T-helper 1 cell treated with Interleukin-12 subunit alpha and Interleukin-12 subunit beta and Interleukin-4 antibody, amounts not matched to agents 30 μg/mL and 1 μg/mL, for 36 hours (primary cell): ENCODE measurements around the gene BTBD16.

Source experiments
- H3K27ac Mint-ChIP-seq: one replicate; pipeline ENCODE4 v1.8.0; 2021; ENCODE audit warnings: mild to moderate bottlenecking, mixed read lengths
- H3K27me3 Mint-ChIP-seq: one replicate; pipeline ENCODE4 v1.8.0; 2021; ENCODE audit warnings: low read depth, mixed read lengths
- H3K36me3 Mint-ChIP-seq: one replicate; pipeline ENCODE4 v1.8.0; 2021; ENCODE audit warnings: low read depth, mixed read lengths
- H3K4me1 Mint-ChIP-seq: one replicate; pipeline ENCODE4 v1.8.0; 2021; ENCODE audit warnings: low read depth, mixed read lengths
- H3K4me3 Mint-ChIP-seq: one replicate; pipeline ENCODE4 v1.8.0; 2021; ENCODE audit warnings: mild to moderate bottlenecking, moderate library complexity, mixed read lengths
- H3K9me3 Mint-ChIP-seq: one replicate; pipeline ENCODE4 v1.8.0; 2021; ENCODE audit warnings: mixed read lengths

BTBD16 gene

GRCh38 chr10:122376364-122376961 lies 105.4 kb downstream of the BTBD16 start:
- peaks cover 15% of the 10 kb centered on the region for H3K4me1 Mint-ChIP-seq

GRCh38 chr10:122379041-122379440 lies 107.9 kb downstream of the BTBD16 start:
- Mint-ChIP-seq H3K4me3 (no peak overlapping the region), H3K4me1 (peaks cover 12% of the 10 kb centered on the region), H3K36me3 (no peaks in the 10 kb centered on the region), H3K9me3 (peaks cover 8% of the 10 kb centered on the region), H3K27ac (no peak overlapping the region), H3K27me3 (peaks cover 55% of the 10 kb centered on the region)

More at GRCh38 chr10:122376364-122376961, 105.4 kb downstream of the BTBD16 start:
- peak overlapping the region; percentile 54 for H3K4me3 Mint-ChIP-seq
- H3K27me3 Mint-ChIP-seq = peaks cover 71% of the 10 kb centered on the region
- no peaks in the 10 kb centered on the region for H3K36me3 Mint-ChIP-seq
- H3K27ac Mint-ChIP-seq = no peak overlapping the region
- peaks cover 8% of the 10 kb centered on the region for H3K9me3 Mint-ChIP-seq

- no peaks in the 10 kb centered on the region for H3K36me3 Mint-ChIP-seq
- H3K4me1 Mint-ChIP-seq = peaks cover 9% of the 10 kb centered on the region
- peaks cover 54% of the 10 kb centered on the region for H3K27me3 Mint-ChIP-seq
- H3K4me3 Mint-ChIP-seq = no peak overlapping the region
- no peak overlapping the region for H3K27ac Mint-ChIP-seq
- H3K9me3 Mint-ChIP-seq = peaks cover 8% of the 10 kb centered on the region
Observed at GRCh38 chr10:122379537-122379936, 108.4 kb downstream of the BTBD16 start.

GRCh38 chr10:122380703-122381102 lies 109.6 kb downstream of the BTBD16 start:
- no peak overlapping the region for H3K27ac Mint-ChIP-seq
- H3K4me1 Mint-ChIP-seq = peaks cover 3% of the 10 kb centered on the region
- H3K9me3 Mint-ChIP-seq = peaks cover 8% of the 10 kb centered on the region
- H3K27me3 Mint-ChIP-seq = peaks cover 48% of the 10 kb centered on the region
- H3K36me3 Mint-ChIP-seq = no peaks in the 10 kb centered on the region
- H3K4me3 Mint-ChIP-seq = no peak overlapping the region

- H3K27me3 Mint-ChIP-seq = peaks cover 47% of the 10 kb centered on the region
- no peak overlapping the region for H3K27ac Mint-ChIP-seq
- H3K9me3 Mint-ChIP-seq = peaks cover 8% of the 10 kb centered on the region
- no peaks in the 10 kb centered on the region for H3K36me3 Mint-ChIP-seq
- no peak overlapping the region for H3K4me3 Mint-ChIP-seq
- H3K4me1 Mint-ChIP-seq = no peaks in the 10 kb centered on the region
Observed at GRCh38 chr10:122381680-122382079, 110.6 kb downstream of the BTBD16 start.

- no peaks in the 10 kb centered on the region for H3K9me3 Mint-ChIP-seq
- peaks cover 2% of the 10 kb centered on the region for H3K4me1 Mint-ChIP-seq
- no peaks in the 10 kb centered on the region for H3K36me3 Mint-ChIP-seq
- H3K4me3 Mint-ChIP-seq = no peak overlapping the region
- H3K27ac Mint-ChIP-seq = no peak overlapping the region
- peaks cover 17% of the 10 kb centered on the region for H3K27me3 Mint-ChIP-seq
Observed at GRCh38 chr10:122386514-122386913, 115.4 kb downstream of the BTBD16 start.

GRCh38 chr10:122387572-122387971 lies 116.5 kb downstream of the BTBD16 start:
- H3K27me3 Mint-ChIP-seq = peaks cover 23% of the 10 kb centered on the region
- peaks cover 2% of the 10 kb centered on the region for H3K4me1 Mint-ChIP-seq
- H3K9me3 Mint-ChIP-seq = no peaks in the 10 kb centered on the region
- H3K27ac Mint-ChIP-seq = no peak overlapping the region
- no peak overlapping the region for H3K4me3 Mint-ChIP-seq
- H3K36me3 Mint-ChIP-seq = no peaks in the 10 kb centered on the region
